Neural progenitor cell (in vitro differentiated cells): ENCODE measurements around the gene SH3TC1.

Experiments
- CTCF ChIP-seq: fragments of 200-600 bp; sonication (generic); IDR thresholded peaks from 2 replicates; pipeline ENCODE4 v1.5.1; 2017; ENCODE audit warnings: antibody characterized with exemption, mild to moderate bottlenecking
- EZH2 ChIP-seq: fragments of 200-600 bp; sonication (generic); IDR thresholded peaks from 2 replicates; pipeline ENCODE4 v1.6.1; 2017; ENCODE audit warnings: antibody characterized with exemption, mild to moderate bottlenecking, moderate library complexity
- EZH2phosphoT487 ChIP-seq: fragments of 200-600 bp; sonication (generic); IDR thresholded peaks from 2 replicates; pipeline ENCODE4 v1.6.1; 2017; ENCODE audit warnings: antibody characterized with exemption

- no peak for TF ChIP-seq CTCF
- TF ChIP-seq EZH2phosphoT487: no peak
- no peak for TF ChIP-seq EZH2
Measured at GRCh38 chr4:8284391-8284790, 85.3 kb downstream of the SH3TC1 start.
